Measurements from ENCODE around the gene STX2. TPM values are rescaled to one million over a fixed set of nuclear protein-coding genes. Genes with fewer than 3 reads are reported as not detected.

The STX2 gene
- total and polyA plus RNA-seq, 2 experiments from 2014 or later: 12.4 to 23.1 TPM

DNA sequence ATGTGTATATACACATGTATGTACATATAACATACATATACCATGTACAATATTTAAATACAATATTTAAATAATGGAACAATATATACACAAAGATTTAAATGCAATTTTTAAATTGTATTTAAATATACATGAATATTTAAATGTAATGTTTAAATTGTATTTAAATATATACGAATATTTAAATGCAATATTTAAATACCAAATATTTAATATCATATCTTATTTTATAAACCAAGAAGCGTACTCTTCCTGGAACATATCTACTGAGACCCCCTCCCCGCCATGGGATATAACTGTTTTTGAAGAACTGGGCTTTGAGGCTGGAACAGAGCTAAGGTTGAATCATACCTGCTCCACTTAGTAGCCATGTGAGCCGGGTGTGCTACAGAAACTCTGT lies 93.1 kb downstream of the STX2 start:
- DNase-seq (ENCODE audit: low spot score): no peak
- no peak overlapping the region for H2AFZ ChIP-seq
- H3K4me1 ChIP-seq (ENCODE audit: insufficient read depth): no peaks in the 10 kb centered on the region
- WGBS (ENCODE audit: low lambda C conversion rate, missing lambda C conversion rate): 89% methylated on average over 4 of the region's 4 CpGs
- no peaks in the 10 kb centered on the region for H3K36me3 ChIP-seq (replicated peaks; ENCODE audit: insufficient read depth, low read depth)
- H3K4me3 ChIP-seq: no peak overlapping the region
- TF ChIP-seq EZH2 (IDR thresholded peaks at IDR 0.05; ENCODE audit: borderline replicate concordance): no peak
- TF ChIP-seq EZH2phosphoT487 (IDR thresholded peaks at IDR 0.05; ENCODE audit: low read depth, severe bottlenecking, unreplicated experiment): no peak
- TF ChIP-seq, protein P1, sequence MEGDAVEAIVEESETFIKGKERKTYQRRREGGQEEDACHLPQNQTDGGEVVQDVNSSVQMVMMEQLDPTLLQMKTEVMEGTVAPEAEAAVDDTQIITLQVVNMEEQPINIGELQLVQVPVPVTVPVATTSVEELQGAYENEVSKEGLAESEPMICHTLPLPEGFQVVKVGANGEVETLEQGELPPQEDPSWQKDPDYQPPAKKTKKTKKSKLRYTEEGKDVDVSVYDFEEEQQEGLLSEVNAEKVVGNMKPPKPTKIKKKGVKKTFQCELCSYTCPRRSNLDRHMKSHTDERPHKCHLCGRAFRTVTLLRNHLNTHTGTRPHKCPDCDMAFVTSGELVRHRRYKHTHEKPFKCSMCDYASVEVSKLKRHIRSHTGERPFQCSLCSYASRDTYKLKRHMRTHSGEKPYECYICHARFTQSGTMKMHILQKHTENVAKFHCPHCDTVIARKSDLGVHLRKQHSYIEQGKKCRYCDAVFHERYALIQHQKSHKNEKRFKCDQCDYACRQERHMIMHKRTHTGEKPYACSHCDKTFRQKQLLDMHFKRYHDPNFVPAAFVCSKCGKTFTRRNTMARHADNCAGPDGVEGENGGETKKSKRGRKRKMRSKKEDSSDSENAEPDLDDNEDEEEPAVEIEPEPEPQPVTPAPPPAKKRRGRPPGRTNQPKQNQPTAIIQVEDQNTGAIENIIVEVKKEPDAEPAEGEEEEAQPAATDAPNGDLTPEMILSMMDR (IDR thresholded peaks at IDR 0.05; ENCODE audit: poor library complexity): no peak
- no peaks in the 10 kb centered on the region for H3K9me2 ChIP-seq (replicated peaks; ENCODE audit: insufficient read depth)
- peaks cover 3% of the 10 kb centered on the region for H3K27me3 ChIP-seq
- no peaks in the 10 kb centered on the region for H3K9me3 ChIP-seq (ENCODE audit: low read depth)
- no peak overlapping the region for H3K4me2 ChIP-seq
- no peak overlapping the region for H3K27ac ChIP-seq
- H4K20me1 ChIP-seq (ENCODE audit: insufficient read depth, poor library complexity, severe bottlenecking): no peaks in the 10 kb centered on the region
- H3K79me2 ChIP-seq: no peaks in the 10 kb centered on the region

GRCh38 chr12:130744274-130744673 lies 94.8 kb downstream of the STX2 start:
- no peak for DNase-seq (ENCODE audit: low spot score)
- H2AFZ ChIP-seq: no peak overlapping the region
- H3K9me3 ChIP-seq (ENCODE audit: low read depth): no peaks in the 10 kb centered on the region
- H3K36me3 ChIP-seq (replicated peaks; ENCODE audit: insufficient read depth, low read depth): no peaks in the 10 kb centered on the region
- 83% methylated on average over 5 of the region's 5 CpGs for WGBS (ENCODE audit: low lambda C conversion rate, missing lambda C conversion rate)
- TF ChIP-seq EZH2 (IDR thresholded peaks at IDR 0.05; ENCODE audit: borderline replicate concordance) (no peak), EZH2phosphoT487 (IDR thresholded peaks at IDR 0.05; ENCODE audit: low read depth, severe bottlenecking, unreplicated experiment) (no peak)
- TF ChIP-seq, protein P1 (IDR thresholded peaks at IDR 0.05; ENCODE audit: poor library complexity): no peak
- no peaks in the 10 kb centered on the region for H3K4me1 ChIP-seq (ENCODE audit: insufficient read depth)
- no peak overlapping the region for H3K27ac ChIP-seq
- H3K79me2 ChIP-seq: no peaks in the 10 kb centered on the region
- H4K20me1 ChIP-seq (ENCODE audit: insufficient read depth, poor library complexity, severe bottlenecking): no peaks in the 10 kb centered on the region
- no peak overlapping the region for H3K4me2 ChIP-seq
- no peaks in the 10 kb centered on the region for H3K9me2 ChIP-seq (replicated peaks; ENCODE audit: insufficient read depth)
- no peak overlapping the region for H3K4me3 ChIP-seq
- H3K27me3 ChIP-seq: peaks cover 3% of the 10 kb centered on the region

DNA sequence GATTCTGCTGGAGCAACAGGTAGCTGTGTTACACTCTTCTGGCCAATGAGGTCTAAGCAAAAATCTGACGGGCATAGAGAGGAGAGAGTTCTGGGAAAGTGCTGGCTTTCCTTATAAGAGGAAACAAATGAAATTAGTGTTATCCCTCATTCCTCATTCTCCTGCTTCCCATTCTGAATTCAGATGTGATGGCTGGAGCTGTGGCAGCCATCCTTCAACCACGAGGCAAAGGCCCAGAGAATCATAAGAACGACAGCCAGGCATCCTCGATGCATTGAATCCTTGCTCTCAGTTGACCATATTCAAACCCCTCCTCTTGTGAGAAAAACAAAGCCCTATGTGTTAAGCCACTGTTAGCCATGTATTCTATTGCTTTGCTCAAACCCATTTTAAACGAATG lies 95.4 kb downstream of the STX2 start:
- H3K4me3 ChIP-seq: no peak overlapping the region
- no peak overlapping the region for H2AFZ ChIP-seq
- H3K4me1 ChIP-seq (ENCODE audit: insufficient read depth): no peaks in the 10 kb centered on the region
- TF ChIP-seq EZH2phosphoT487 (IDR thresholded peaks at IDR 0.05; ENCODE audit: low read depth, severe bottlenecking, unreplicated experiment) (no peak), EZH2 (IDR thresholded peaks at IDR 0.05; ENCODE audit: borderline replicate concordance) (no peak)
- TF ChIP-seq, protein P1 (IDR thresholded peaks at IDR 0.05; ENCODE audit: poor library complexity): no peak
- 95% methylated on average over 5 of the region's 5 CpGs for WGBS (ENCODE audit: low lambda C conversion rate, missing lambda C conversion rate)
- H3K79me2 ChIP-seq: no peaks in the 10 kb centered on the region
- H3K9me2 ChIP-seq (replicated peaks; ENCODE audit: insufficient read depth): no peaks in the 10 kb centered on the region
- H3K4me2 ChIP-seq: no peak overlapping the region
- no peaks in the 10 kb centered on the region for H3K9me3 ChIP-seq (ENCODE audit: low read depth)
- peaks cover 3% of the 10 kb centered on the region for H3K27me3 ChIP-seq
- H3K27ac ChIP-seq: no peak overlapping the region
- no peaks in the 10 kb centered on the region for H3K36me3 ChIP-seq (replicated peaks; ENCODE audit: insufficient read depth, low read depth)
- no peak for DNase-seq (ENCODE audit: low spot score)
- H4K20me1 ChIP-seq (ENCODE audit: insufficient read depth, poor library complexity, severe bottlenecking): no peaks in the 10 kb centered on the region

DNA sequence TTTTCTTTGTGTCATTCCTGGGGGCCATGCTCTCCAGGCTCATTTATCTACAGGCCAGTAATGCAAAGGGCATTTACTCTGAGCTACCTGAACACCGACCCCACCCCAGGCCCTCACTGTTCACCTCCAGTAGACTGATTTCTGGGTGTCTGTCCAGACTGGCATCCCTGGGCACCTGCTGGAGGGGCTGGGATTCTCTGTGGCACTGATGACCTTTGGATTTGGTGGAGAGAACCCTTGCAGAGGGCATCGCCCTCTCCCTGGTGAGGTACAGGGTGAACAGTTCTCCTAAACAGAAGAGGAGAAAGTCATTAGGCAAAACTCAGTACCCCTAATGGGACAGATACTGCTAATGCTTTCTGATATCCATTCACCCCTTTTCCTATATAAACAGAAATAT lies 95.9 kb downstream of the STX2 start:
- Histone ChIP-seq H3K4me3 (no peak overlapping the region), H3K36me3 (replicated peaks; ENCODE audit: insufficient read depth, low read depth) (no peaks in the 10 kb centered on the region), H3K27me3 (peaks cover 3% of the 10 kb centered on the region), H3K79me2 (no peaks in the 10 kb centered on the region), H3K4me1 (ENCODE audit: insufficient read depth) (no peaks in the 10 kb centered on the region), H4K20me1 (ENCODE audit: insufficient read depth, poor library complexity, severe bottlenecking) (no peaks in the 10 kb centered on the region), H2AFZ (no peak overlapping the region), H3K9me2 (replicated peaks; ENCODE audit: insufficient read depth) (no peaks in the 10 kb centered on the region), H3K27ac (no peak overlapping the region), H3K4me2 (no peak overlapping the region), H3K9me3 (ENCODE audit: low read depth) (no peaks in the 10 kb centered on the region)
- no peak for TF ChIP-seq EZH2 (IDR thresholded peaks at IDR 0.05; ENCODE audit: borderline replicate concordance)
- TF ChIP-seq EZH2phosphoT487 (IDR thresholded peaks at IDR 0.05; ENCODE audit: low read depth, severe bottlenecking, unreplicated experiment): no peak
- TF ChIP-seq, protein P1 (IDR thresholded peaks at IDR 0.05; ENCODE audit: poor library complexity): no peak
- WGBS (ENCODE audit: low lambda C conversion rate, missing lambda C conversion rate): 96% methylated on average over 2 of the region's 2 CpGs
- no peak for DNase-seq (ENCODE audit: low spot score)

All from hepatocyte (in vitro differentiated cells).